HepG2 (cell line): ENCODE measurements around the gene SLC9A8. TPM values are rescaled to one million over a fixed set of nuclear protein-coding genes. Genes with fewer than 3 reads are reported as not detected.

ENCODE experiments used
- ARID4A ChIP-seq: sonication (generic); formaldehyde crosslinking; IDR thresholded peaks from 2 replicates; pipeline ENCODE4 v1.5.0; 2020; ENCODE audit warnings: mild to moderate bottlenecking, missing genetic modification reagents, borderline replicate concordance
- ATAD3A ChIP-seq: sonication (generic); formaldehyde crosslinking; IDR thresholded peaks from 2 replicates; pipeline ENCODE4 v1.4.0; 2020; ENCODE audit warnings: missing genetic modification reagents
- ATF6 ChIP-seq: sonication (generic); formaldehyde crosslinking; conservative IDR thresholded peaks from 2 replicates; pipeline ENCODE4 v1.4.0; 2020; ENCODE audit warnings: missing genetic modification reagents
- CHD4 ChIP-seq: fragments of 200-600 bp; sonication (generic); IDR thresholded peaks from 2 replicates; pipeline ENCODE4 v1.7.0; 2017; ENCODE audit warnings: mild to moderate bottlenecking, low read length, borderline replicate concordance
- ETS1 ChIP-seq: sonication (generic); formaldehyde crosslinking; IDR thresholded peaks from 2 replicates; pipeline ENCODE4 v1.4.0; 2020; ENCODE audit warnings: missing genetic modification reagents
- GLI4 ChIP-seq: sonication (generic); formaldehyde crosslinking; IDR thresholded peaks from 2 replicates; pipeline ENCODE4 v1.5.1; 2020; ENCODE audit warnings: missing genetic modification reagents, mild to moderate bottlenecking, moderate library complexity, borderline replicate concordance
- HOMEZ ChIP-seq: IDR thresholded peaks from 2 replicates; pipeline ENCODE4 v1.6.1; 2016; ENCODE audit warnings: low read depth
- ISX ChIP-seq: sonication (generic); formaldehyde crosslinking; conservative IDR thresholded peaks from 2 replicates; pipeline ENCODE4 v1.5.0; 2020; ENCODE audit warnings: missing genetic modification reagents
- KDM4B ChIP-seq: sonication (generic); formaldehyde crosslinking; IDR thresholded peaks from 2 replicates; pipeline ENCODE4 v1.4.0; 2020; ENCODE audit warnings: missing genetic modification reagents
- MXD3 ChIP-seq: IDR thresholded peaks from 2 replicates; pipeline ENCODE4 v1.6.1; 2016; ENCODE audit warnings: mild to moderate bottlenecking, missing biosample characterization, missing genetic modification reagents
- RXRA ChIP-seq: sonication (generic); formaldehyde crosslinking; IDR thresholded peaks from 2 replicates; pipeline ENCODE4 v1.5.1; 2020; ENCODE audit warnings: missing genetic modification reagents
- STAT5B ChIP-seq: sonication (generic); formaldehyde crosslinking; IDR thresholded peaks from 2 replicates; pipeline ENCODE4 v1.4.0; 2020; ENCODE audit warnings: missing genetic modification reagents
- ZFP90 ChIP-seq: sonication (generic); formaldehyde crosslinking; IDR thresholded peaks from 2 replicates; pipeline ENCODE4 v1.8.0; 2022; ENCODE audit warnings: missing genetic modification reagents, mild to moderate bottlenecking, inconsistent platforms, borderline replicate concordance
- ZNF10 ChIP-seq: sonication (generic); formaldehyde crosslinking; IDR thresholded peaks from 2 replicates; pipeline ENCODE4 v1.4.0; 2020; ENCODE audit warnings: mild to moderate bottlenecking, low read depth, missing genetic modification reagents, borderline replicate concordance
- ZNF468 ChIP-seq: sonication (generic); formaldehyde crosslinking; IDR thresholded peaks from 2 replicates; pipeline ENCODE4 v1.8.0; 2022; ENCODE audit warnings: mild to moderate bottlenecking, moderate library complexity, missing genetic modification reagents
- ZNF558 ChIP-seq: sonication (generic); formaldehyde crosslinking; IDR thresholded peaks from 2 replicates; pipeline ENCODE4 v1.9.0; 2022; ENCODE audit warnings: mild to moderate bottlenecking, missing genetic modification reagents, borderline replicate concordance
- ZNF616 ChIP-seq: sonication (generic); formaldehyde crosslinking; IDR thresholded peaks from 2 replicates; pipeline ENCODE4 v1.5.0; 2020; ENCODE audit warnings: low read depth, mild to moderate bottlenecking, missing genetic modification reagents
- ZNF652 ChIP-seq: IDR thresholded peaks from 2 replicates; pipeline ENCODE4 v1.6.1; 2016; ENCODE audit warnings: low read depth, borderline replicate concordance
- ZNF781 ChIP-seq: sonication (generic); formaldehyde crosslinking; IDR thresholded peaks from 2 replicates; pipeline ENCODE4 v1.5.1; 2020; ENCODE audit warnings: borderline replicate concordance, mild to moderate bottlenecking, missing genetic modification reagents; ENCODE audit errors: not compliant biosample characterization
- polyA plus RNA-seq, 8 experiments: library from polyadenylated mRNA; depleted of rRNA in 3 of 8; stranded (reverse) in 7 of 8; unstranded in 1 of 8; fragments of >200 nt; fragmentation: Illumina TruSeq in 4 of 8; extraction: Trizol in 4 of 8; gene quantifications; 2 replicates each; pipeline versions ENCODE4 v1.2.1 to v1.2.3, GENCODE V29; 2011 to 2016; ENCODE audit warnings: low read depth in 4 of 8, missing spikeins in 1 of 8, mixed read lengths in 1 of 8; ENCODE audit not compliant: insufficient read depth in 1 of 8
- total RNA-seq, 5 experiments: library from RNA; depleted of rRNA; stranded (reverse); fragments of >200 nt; fragmentation: Illumina TruSeq; extraction: Trizol; gene quantifications; 2 replicates each; pipeline ENCODE4 v1.2.3, GENCODE V29; 2016; ENCODE audit warnings: low read depth in 1 of 5

SLC9A8 gene
- total and polyA plus RNA-seq, 2 of the 13 experiments (the other 11 are each of a cell fraction or from before 2014, with no cell fraction given): 4.1 to 7.4 TPM

GRCh38 chr20:49915380-49916145, 102.9 kb downstream of the SLC9A8 start, which contains the start of gene SPATA2 (continued):
- TF ChIP-seq ATF6 (0 out of 2 replicates have a peak, but pooled peaks have one; percentile 85), ETS1 (CRISPR knock-in tag) (0 out of 2 replicates have a peak, but pooled peaks have one; percentile 50), ZNF616 (CRISPR knock-in tag) (no peak), HOMEZ (CRISPR knock-in tag) (no peak; the same call in none of the 2 replicates), ARID4A (peak; percentile 98), ZNF652 (CRISPR knock-in tag) (no peak), ISX (no peak), CHD4 (peak; percentile 100), ZNF10 (0 out of 2 replicates have a peak, but pooled peaks have one; percentile 75), ZNF781 (CRISPR knock-in tag) (peak; percentile 39), GLI4 (CRISPR knock-in tag) (peak; percentile 33; the same call in 1 of the 2 replicates), RXRA (CRISPR knock-in tag) (peak; percentile 87), ZNF468 (peak; percentile 63; the same call in 1 of the 2 replicates), ZNF558 (CRISPR knock-in tag) (peak; percentile 76; the same call in 1 of the 2 replicates), ATAD3A (CRISPR knock-in tag) (0 out of 2 replicates have a peak, but pooled peaks have one; percentile 16), STAT5B (CRISPR knock-in tag) (no peak), ZFP90 (CRISPR knock-in tag) (peak; percentile 86; the same call in 1 of the 2 replicates), MXD3 (CRISPR knock-in tag) (peak; percentile 89), KDM4B (peak; percentile 88; the same call in 1 of the 2 replicates)
